Loucy (cell line): Measurements from ENCODE around the gene PCNX4.
A peak's percentile ranks its signal among the peaks of the same experiment; 100 is the strongest.
"Not testable (repeated sequence)": the region's sequence is repeated elsewhere in the genome, so short reads cannot be mapped to it uniquely, and the experiment has no call there.

Experiments
- H2AFZ ChIP-seq: fragments of 200-600 bp; sonication (generic); 2 replicates; pipeline ENCODE4 v1.6.0; 2016; ENCODE audit warnings: antibody characterized with exemption, mild to moderate bottlenecking, low read length, moderate library complexity
- H3F3A ChIP-seq: fragments of 200-600 bp; 2 replicates; pipeline ENCODE4 v1.6.0; 2016; ENCODE audit warnings: antibody characterized with exemption, low read depth, mild to moderate bottlenecking
- H3K27me3 ChIP-seq: fragments of 200-600 bp; sonication (generic); 2 replicates; pipeline ENCODE4 v1.6.1; 2014; ENCODE audit warnings: low read length, mild to moderate bottlenecking; ENCODE audit not compliant: insufficient read depth, poor library complexity, severe bottlenecking
- H3K36me3 ChIP-seq: fragments of 200-600 bp; sonication (generic); 2 replicates; pipeline ENCODE4 v1.6.1; 2016; ENCODE audit warnings: low read length; ENCODE audit not compliant: insufficient read depth
- H3K4me1 ChIP-seq: fragments of 200-600 bp; sonication (generic); 2 replicates; pipeline ENCODE4 v1.5.1; 2014; ENCODE audit warnings: low read length, mild to moderate bottlenecking; ENCODE audit not compliant: insufficient read depth, poor library complexity, severe bottlenecking
- H3K4me2 ChIP-seq: fragments of 200-600 bp; sonication (generic); 2 replicates; pipeline ENCODE4 v1.6.0; 2014; ENCODE audit warnings: antibody characterized with exemption, low read length, low read depth, mild to moderate bottlenecking; ENCODE audit not compliant: poor library complexity, severe bottlenecking
- H3K4me3 ChIP-seq: fragments of 200-600 bp; sonication (generic); 2 replicates; pipeline ENCODE4 v1.5.1; 2014; ENCODE audit warnings: low read length, mild to moderate bottlenecking, mixed read lengths; ENCODE audit not compliant: poor library complexity, severe bottlenecking
- H3K79me2 ChIP-seq: fragments of 200-600 bp; sonication (generic); 2 replicates; pipeline ENCODE4 v1.6.1; 2014; ENCODE audit warnings: low read length; ENCODE audit not compliant: insufficient read depth
- H3K9ac ChIP-seq: fragments of 200-600 bp; sonication (generic); 2 replicates; pipeline ENCODE4 v1.6.0; 2014; ENCODE audit warnings: mild to moderate bottlenecking, low read depth, low read length, moderate library complexity; ENCODE audit not compliant: poor library complexity, severe bottlenecking
- H3K9me2 ChIP-seq: fragments of 200-600 bp; sonication (generic); replicated peaks from 2 replicates; pipeline ENCODE4 v1.6.1; 2016; ENCODE audit warnings: low read depth, low read length, mixed read lengths
- H3K9me3 ChIP-seq: fragments of 200-600 bp; sonication (generic); 2 replicates; pipeline ENCODE4 v1.6.1; 2014; ENCODE audit warnings: mild to moderate bottlenecking, antibody characterized with exemption, low read length, low read depth; ENCODE audit not compliant: insufficient read depth
- H4K20me1 ChIP-seq: fragments of 200-600 bp; sonication (generic); 2 replicates; pipeline ENCODE4 v1.6.0; 2014; ENCODE audit warnings: antibody characterized with exemption, low read length, mild to moderate bottlenecking; ENCODE audit not compliant: insufficient read depth, poor library complexity, severe bottlenecking
- EZH2phosphoT487 ChIP-seq: fragments of 200-600 bp; IDR thresholded peaks from 2 replicates; pipeline ENCODE4 v1.6.1; 2018; ENCODE audit warnings: antibody characterized with exemption, mild to moderate bottlenecking, moderate library complexity, borderline replicate concordance
- TF ChIP-seq, protein P1 (sequence below): fragments of 200-600 bp; sonication (generic); conservative IDR thresholded peaks from 2 replicates; pipeline ENCODE4 v1.5.1; 2014; ENCODE audit warnings: mild to moderate bottlenecking, antibody characterized with exemption, low read length

Gene PCNX4

DNA sequence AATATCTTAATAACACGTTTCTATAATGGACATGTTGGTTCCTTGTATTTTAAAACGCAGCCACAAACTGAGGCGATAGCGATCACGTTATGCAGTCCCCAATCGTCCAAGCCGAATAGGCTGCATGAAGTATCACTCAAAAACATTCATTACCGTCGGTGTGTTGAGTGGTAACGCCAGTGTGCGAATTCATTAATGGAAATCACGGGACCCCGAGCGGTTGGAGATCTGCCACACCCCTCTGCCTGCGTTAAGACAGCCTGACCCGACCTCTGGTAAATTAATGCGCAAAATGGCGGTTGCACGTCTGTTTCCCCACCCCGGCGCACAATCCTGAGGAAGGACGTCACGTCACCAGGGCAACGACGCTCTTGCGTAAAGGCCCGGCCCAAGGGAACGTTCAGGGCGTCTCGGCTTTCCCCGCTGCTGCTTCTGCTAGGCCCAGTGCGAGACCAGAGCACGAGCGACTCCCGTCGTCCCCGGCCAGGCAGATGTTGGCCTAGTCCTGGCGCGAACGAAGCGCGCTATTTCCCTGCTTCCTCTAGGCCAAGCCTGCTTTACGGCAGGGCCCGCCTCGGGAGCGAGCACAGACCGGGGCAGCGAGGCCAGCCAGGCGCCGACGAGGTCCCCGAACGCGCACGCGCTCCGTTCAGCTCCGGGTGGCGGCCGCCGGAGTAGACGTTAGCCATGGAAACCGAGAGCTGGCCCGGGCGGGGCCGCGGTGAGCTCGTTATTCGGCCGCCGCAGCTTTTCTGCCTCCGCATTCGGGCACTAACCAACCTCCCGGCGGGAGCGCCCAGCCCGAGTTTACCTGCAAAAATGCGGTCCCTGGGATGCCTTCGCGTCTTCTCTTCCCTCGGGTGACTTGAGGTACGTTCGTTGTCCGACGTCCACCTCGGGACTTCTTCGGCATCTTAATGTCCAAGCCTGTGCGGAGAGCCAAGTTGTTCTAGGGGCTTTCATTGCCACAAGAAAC lies at the start of gene PCNX4:
Gene PCNX4, plus strand, starts transcription at position 374 of the 976 bp plus-strand sequence. CDS start 15,716 bp downstream, outside the sequence.
- H3K36me3 ChIP-seq: no peaks in the 10 kb centered on the region
- H2AFZ ChIP-seq: peak within 1 kb of the TSS; percentile 96
- peaks cover 66% of the 10 kb centered on the region for H3K4me1 ChIP-seq
- TF ChIP-seq EZH2phosphoT487: no peak
- TF ChIP-seq, protein P1, sequence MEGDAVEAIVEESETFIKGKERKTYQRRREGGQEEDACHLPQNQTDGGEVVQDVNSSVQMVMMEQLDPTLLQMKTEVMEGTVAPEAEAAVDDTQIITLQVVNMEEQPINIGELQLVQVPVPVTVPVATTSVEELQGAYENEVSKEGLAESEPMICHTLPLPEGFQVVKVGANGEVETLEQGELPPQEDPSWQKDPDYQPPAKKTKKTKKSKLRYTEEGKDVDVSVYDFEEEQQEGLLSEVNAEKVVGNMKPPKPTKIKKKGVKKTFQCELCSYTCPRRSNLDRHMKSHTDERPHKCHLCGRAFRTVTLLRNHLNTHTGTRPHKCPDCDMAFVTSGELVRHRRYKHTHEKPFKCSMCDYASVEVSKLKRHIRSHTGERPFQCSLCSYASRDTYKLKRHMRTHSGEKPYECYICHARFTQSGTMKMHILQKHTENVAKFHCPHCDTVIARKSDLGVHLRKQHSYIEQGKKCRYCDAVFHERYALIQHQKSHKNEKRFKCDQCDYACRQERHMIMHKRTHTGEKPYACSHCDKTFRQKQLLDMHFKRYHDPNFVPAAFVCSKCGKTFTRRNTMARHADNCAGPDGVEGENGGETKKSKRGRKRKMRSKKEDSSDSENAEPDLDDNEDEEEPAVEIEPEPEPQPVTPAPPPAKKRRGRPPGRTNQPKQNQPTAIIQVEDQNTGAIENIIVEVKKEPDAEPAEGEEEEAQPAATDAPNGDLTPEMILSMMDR: no peak
- H3K9me3 ChIP-seq: no peaks in the 10 kb centered on the region
- peak within 1 kb of the TSS; percentile 88 for H3K4me3 ChIP-seq
- H3K9ac ChIP-seq: peak within 1 kb of the TSS; percentile 91
- peak within 1 kb of the TSS; percentile 98 for H3K4me2 ChIP-seq
- H4K20me1 ChIP-seq: peaks cover 30% of the 10 kb centered on the region
- H3K79me2 ChIP-seq: peaks cover 47% of the 10 kb centered on the region
- H3F3A ChIP-seq: peaks cover 4% of the 10 kb centered on the region; the same call in 1 of the 2 replicates
- no peaks in the 10 kb centered on the region for H3K9me2 ChIP-seq
- H3K27me3 ChIP-seq: no peaks in the 10 kb centered on the region

DNA sequence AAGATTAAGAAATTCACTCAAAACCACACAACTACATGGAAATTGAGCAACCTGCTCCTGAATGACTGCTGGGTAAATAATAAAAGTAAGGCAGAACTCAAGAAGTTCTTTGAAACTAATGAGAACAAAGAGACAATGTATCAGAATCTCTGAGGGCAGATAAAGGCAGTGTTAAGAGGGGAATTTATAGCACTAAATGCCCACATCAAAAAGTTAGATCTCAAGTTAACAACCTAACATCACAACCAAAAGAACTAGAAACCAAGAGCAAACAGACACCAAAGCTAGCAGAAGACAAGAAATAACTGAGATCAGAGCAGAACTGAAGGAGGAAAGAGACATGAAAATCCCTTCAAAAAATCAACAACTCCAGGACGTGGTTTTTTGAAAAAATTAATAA lies 43.7 kb upstream of the PCNX4 start:
- H3K36me3 ChIP-seq, H3K4me2 ChIP-seq, H3K79me2 ChIP-seq, H3K4me3 ChIP-seq, H3K9me3 ChIP-seq, H4K20me1 ChIP-seq, H3K9ac ChIP-seq, H3F3A ChIP-seq, H3K27me3 ChIP-seq, H3K9me2 ChIP-seq, H2AFZ ChIP-seq: not testable (repeated sequence)
- peaks cover 10% of the 10 kb centered on the region for H3K4me1 ChIP-seq

DNA sequence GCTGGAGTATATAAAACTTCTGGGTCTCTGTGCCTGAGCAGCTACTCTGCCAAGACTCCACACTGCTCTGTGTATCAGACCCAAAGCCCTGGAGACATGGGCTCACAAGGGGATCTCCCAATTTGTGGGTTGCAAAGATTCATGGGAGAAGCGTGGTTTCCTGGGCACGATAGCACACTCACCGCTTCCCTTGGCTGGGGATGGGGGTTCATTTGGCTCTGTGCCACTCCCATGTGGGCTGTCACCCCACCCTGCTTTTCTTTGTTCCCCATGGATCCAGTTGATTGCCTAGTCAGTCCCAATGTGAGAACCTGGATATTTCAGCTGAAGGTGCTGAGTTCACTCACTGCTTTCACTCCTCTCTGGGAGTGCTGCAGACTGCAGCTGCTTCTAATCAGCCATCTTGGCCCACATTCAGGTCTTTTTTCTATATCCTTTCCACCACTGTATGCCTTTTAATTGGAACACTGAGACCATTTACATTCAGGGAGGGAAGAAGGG lies 40.0 kb upstream of the PCNX4 start:
- Histone ChIP-seq H3K4me1 (peaks cover 10% of the 10 kb centered on the region), H3K79me2 (no peaks in the 10 kb centered on the region), H3K9me3 (no peaks in the 10 kb centered on the region), H4K20me1 (no peaks in the 10 kb centered on the region), H3K4me2 (no peak overlapping the region), H2AFZ (peak overlapping the region; percentile 58), H3K36me3 (no peaks in the 10 kb centered on the region), H3K9me2 (no peaks in the 10 kb centered on the region), H3K4me3 (no peak overlapping the region), H3F3A (no peaks in the 10 kb centered on the region), H3K27me3 (no peaks in the 10 kb centered on the region), H3K9ac (no peak overlapping the region)
- TF ChIP-seq, protein P1: no peak
- TF ChIP-seq EZH2phosphoT487: no peak
